GM19239 (cell line): ENCODE measurements around the gene HECTD1.
A peak's percentile ranks its signal among the peaks of the same experiment; 100 is the strongest.
"Not testable (repeated sequence)": the region's sequence is repeated elsewhere in the genome, so short reads cannot be mapped to it uniquely, and the experiment has no call there.

Experiments
- DNase-seq: peaks from one replicate; pipeline ENCODE4 v3.0.0; 2011; ENCODE audit warnings: low spot score; ENCODE audit not compliant: insufficient read length
- FAIRE-seq: peaks from 2 replicates; lab custom pipeline; 2011; peaks lifted over from hg19 to GRCh38; lab: Jason Lieb, UNC

The HECTD1 gene

DNA sequence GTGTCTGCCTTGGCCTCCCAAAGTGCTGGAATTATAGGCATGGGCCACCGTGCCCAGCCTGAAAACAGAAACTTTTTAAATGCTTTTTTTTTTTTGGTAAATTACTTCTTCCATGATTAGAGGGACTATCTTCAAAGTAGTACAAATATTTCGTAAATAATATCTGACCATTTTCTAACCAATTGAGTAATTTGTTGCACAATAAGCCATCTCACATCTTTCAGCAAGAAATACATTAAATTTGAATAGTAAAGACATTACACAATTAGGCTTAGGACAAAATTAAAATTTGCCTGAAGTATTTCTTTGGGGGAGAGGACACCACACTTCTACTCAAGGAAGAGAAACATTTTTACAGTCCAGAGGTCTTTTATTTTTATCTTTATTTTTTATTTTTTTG is 96.7 kb downstream of the HECTD1 start:
- DNase-seq (no peak), FAIRE-seq (no peak)

DNA sequence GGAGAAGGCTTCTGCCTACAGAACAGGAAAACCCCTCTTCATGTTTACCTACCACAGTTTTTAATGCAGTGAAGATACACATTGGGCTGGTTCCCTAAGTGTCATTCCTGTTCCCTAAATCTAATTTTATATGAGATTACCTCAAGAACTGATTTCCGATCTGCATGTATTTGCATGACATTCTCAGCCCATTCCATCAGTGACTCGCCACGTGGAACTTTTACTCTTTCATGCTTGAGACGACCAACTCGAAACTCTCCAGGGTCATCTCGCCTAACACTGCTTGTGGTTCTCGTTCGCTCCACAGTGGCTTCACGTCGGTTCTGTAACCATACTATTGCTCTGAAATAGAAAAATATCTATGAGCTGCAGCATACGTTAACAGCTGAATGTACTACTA is 98.3 kb downstream of the HECTD1 start:
- DNase-seq (no peak), FAIRE-seq (no peak)

DNA sequence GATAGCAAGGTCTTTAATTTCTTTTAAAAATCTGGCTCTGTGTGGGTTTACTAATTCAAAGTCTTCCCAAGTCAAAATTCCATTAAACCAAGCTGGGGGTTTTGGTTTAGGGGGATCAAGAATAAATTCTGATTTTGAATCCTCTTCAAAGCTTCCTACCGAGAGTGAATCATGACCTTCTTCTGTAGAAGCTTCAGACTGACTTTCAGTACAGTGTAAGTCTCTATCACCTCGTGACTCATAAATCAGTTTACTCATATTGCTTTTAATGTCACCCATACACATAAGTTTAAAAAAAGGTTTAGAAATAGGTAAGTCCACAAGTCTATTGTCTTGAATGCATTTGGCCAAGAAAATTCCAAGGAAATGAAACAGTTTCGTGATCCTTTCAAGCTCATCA is 100.8 kb downstream of the HECTD1 start:
- no peak for DNase-seq
- no peak for FAIRE-seq

DNA sequence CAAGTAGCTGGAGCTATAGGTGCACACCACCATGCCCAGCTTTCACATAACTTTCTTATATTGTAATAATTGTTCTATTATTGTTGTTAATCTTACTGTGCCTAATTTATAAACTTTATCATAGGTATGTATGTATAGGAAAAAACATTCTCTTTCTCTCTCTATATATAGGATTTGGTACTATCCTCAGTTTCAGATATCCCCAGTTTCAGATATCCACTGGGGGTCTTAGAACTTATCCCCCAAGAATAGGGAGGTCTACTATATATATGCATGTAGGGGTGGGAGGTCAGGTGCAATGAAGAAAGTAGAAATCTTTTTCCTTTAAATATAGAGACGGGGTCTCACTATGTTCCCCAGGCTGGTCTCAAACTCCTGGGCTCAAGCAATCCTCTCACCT is 110.5 kb downstream of the HECTD1 start:
- FAIRE-seq = no peak
- DNase-seq = no peak

DNA sequence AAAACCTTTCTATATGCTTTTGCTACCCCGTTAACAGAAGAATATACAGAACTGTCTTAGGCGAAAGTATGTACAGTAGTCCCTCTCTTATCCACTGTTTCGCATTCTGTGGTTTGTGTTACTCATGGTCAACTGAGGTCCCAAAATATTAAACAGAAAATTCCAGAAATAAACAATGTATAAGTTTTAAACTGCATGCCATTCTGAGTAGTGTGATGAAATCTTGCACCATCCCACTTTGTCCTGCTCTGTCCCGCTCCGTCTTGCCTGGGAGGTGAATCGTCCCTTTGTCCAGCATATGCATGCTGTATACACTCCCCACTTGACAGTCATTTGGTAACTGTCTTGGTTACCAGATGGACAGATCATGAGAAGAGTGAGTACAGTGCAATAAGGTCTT is 111.3 kb downstream of the HECTD1 start:
- no peak for DNase-seq
- FAIRE-seq = no peak

GRCh38 chr14:31095817-31096216 is 111.8 kb downstream of the HECTD1 start:
- DNase-seq, FAIRE-seq: not testable (repeated sequence)

DNA sequence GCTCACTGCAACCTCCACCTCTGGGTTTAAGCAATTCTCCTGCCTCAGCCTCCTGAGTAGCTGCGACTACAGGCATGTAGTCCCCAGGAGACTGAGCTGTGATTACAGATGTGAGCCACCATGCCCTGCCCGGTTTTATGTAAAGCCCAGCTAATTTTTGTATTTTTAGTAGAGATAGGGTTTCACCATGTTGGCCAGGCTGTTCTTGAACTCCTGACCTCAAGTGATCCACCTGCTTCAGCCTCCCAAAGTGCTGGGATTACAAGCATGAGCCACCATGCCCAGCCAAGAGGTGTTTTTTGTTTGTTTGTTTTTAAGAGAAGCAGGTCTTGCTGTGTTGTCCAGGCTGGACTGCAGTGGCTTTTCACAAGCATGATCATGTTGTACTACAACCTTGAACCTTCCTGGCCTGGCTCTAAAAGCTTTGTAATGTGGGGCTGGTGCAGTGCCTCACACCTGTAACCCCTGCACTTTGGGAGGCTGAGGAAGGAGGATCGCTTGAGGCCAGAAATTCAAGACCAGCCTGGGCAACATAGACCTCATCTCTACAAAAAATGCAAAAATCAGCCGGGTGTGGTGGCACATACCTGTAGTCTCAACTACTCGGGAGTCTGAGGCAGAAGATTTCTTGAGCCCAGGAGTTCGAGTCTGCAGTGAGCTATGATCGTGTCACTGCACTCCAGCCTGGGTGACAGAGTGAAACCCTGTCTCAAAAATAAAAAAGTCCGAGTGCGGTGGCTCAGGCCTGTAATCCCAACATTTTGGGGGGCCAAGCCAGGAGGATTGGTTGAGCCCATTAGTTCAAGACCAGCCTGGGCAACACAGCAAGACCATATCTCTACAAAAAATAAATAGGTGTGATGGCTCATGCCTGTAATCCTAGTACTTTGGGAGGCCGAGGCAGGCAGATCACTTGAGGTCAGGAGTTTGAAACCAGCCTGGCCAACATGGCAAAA is 113.4 kb downstream of the HECTD1 start:
- not testable (repeated sequence) for DNase-seq, FAIRE-seq

DNA sequence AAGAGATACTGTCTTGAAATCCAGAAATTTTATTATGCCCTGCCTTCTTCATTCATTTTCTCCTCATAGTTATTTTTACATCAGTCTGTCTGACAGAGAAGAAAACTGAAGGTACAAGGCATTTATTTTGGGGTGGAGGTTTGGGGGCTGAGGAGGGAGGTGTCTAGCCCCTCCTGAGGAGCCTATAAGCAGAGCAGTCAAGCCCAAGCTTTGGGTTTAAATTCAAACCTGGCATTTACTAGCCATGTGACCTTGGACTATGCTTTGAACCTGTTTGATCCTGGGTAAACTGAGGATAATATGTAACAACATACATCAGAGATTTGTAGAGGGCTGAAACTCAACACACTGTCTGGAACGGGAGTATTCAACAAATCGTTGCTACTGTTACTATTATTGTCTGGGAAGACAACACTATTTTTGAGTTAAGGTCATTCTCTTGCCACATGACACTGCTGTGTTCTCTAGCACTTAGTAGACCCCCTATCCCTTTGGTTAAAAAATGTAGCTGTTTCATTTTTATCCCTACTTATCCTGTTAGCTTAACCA is 115.4 kb downstream of the HECTD1 start:
- FAIRE-seq (no peak), DNase-seq (no peak)

GRCh38 chr14:31090883-31091764 is 116.5 kb downstream of the HECTD1 start:
- DNase-seq (no peak), FAIRE-seq (no peak)

GRCh38 chr14:31086466-31086865 is 121.1 kb downstream of the HECTD1 start:
- not testable (repeated sequence) for FAIRE-seq, DNase-seq

GRCh38 chr14:31085027-31085426 is 122.6 kb downstream of the HECTD1 start:
- no peak for FAIRE-seq
- DNase-seq = no peak

DNA sequence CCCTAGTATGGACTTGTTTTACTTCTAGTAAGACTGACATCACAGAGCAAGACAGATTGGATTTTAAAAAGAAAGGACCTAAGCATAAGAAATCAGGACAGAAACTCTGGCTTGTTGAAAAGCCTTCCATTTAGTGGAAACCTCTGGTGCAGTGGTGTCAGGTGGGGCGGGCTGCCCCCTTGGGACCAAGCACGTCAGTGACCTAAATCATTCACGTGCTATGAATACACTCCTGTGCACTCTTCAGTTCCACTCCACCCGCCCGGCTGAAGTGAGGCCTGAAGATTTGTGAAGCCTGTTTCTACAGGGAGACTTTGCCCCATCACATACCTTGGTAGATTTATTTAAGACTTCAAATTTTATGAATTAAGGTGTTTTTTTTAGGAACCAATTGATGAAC is 123.2 kb downstream of the HECTD1 start:
- DNase-seq = peak; percentile 48

DNA sequence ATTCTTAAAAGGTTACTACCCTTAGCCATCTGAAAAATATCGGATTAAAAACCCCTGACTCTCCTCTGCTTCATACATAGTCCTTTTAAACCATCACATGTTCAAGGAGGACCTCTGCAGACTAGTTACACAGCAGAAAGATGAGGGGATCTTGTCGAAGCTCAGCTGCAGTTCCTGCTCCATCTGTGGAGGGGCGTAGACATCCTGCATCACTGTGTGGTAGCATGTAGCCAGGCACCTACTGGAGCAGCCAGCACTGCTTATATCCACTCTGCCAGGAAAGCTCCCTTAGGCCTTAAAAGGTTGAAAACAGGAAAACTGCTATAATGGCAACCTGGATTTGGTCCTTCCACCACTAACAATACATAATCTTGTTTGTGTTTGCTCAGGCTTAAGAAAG is 123.8 kb downstream of the HECTD1 start:
- FAIRE-seq = peak; percentile 42

More for the DNA sequence above, 123.2 kb downstream of the HECTD1 start:
- peak; percentile 28 for FAIRE-seq

DNA sequence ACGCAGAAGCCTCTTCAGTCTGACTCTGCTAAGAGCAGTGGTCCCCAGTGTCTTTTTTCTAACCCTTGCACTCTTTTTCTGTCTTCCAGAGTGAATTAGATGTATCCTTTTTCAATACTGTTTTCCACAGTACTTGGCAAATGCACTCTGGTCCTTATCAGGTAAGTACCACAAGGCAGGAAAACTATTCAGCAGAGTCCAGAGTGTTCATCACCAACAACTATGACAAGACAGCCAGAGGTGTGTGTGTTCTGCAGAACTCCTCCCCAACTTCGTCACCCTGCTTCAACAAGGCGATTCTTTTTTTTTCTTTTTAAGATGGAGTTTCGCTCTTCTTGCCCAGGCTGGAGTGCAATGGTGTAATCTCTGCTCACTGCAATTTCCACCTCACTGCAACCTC is 127.1 kb downstream of the HECTD1 start:
- DNase-seq (no peak), FAIRE-seq (no peak)

More for the DNA sequence above, 123.8 kb downstream of the HECTD1 start:
- no peak for DNase-seq

- DNase-seq = no peak
These were observed 127.5 kb downstream of the HECTD1 start for GRCh38 chr14:31080056-31080455.

DNA sequence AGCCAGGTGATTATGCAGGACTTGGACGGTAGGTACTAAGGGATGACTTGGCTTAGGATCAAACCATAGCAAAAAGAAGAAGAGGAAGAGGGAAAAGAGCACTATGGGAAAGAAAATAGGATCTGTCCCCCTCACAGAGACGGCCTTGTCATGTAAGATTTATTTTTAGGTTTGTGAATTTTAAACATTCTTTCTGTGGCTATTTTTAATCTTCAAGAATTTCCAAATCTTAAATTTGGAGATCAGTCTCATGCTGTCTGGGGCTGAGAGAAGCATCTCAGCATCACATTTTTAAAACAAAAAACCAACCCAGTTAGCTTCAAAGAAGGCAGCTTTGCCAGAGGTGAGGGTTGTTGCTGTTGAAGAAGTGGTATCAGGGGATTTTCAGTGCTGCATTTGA is 128.8 kb downstream of the HECTD1 start:
- DNase-seq (no peak), FAIRE-seq (no peak)

More at GRCh38 chr14:31080056-31080455, 127.5 kb downstream of the HECTD1 start:
- FAIRE-seq = no peak

DNA sequence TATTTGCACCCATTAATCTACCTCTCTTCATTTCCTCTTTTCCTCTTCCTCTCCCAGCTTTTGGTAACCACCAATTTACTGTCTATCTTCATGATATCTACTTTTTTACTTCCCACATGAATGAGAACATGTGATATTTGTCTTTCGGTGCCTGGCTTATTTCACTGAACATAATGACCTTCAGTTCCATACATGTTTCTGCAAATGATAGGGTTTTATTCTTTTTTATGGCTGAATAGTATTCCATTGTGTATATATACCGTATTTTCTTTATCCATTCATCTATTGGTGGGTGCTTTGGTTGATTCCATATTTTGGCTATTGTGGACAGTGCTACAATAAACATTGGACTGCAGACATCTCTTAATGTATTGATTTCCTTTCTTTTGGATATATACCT is 132.4 kb downstream of the HECTD1 start:
- FAIRE-seq = no peak
- no peak for DNase-seq

- FAIRE-seq = no peak
These were observed 136.4 kb downstream of the HECTD1 start for GRCh38 chr14:31071151-31071550.

DNA sequence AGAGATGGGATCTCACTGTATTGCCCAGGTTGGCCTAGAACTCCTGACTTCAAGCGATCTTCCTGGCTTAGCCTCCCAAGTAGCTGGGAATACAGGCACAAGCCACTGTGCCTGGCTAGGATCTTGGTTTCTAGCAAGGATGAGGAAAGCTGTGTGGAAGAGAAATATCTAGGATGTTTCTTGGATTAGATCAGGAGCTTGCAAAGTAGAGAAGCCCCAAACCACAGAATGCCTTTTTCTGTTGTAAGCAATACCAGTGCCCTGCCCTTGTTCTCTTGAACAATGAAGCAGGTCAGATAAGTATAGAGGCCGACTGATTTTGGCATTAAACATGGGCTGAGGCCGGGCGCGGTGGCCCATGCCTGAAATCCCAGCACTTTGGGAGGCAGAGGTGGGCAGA is 137.2 kb downstream of the HECTD1 start:
- FAIRE-seq (no peak), DNase-seq (no peak)

More at GRCh38 chr14:31071151-31071550, 136.4 kb downstream of the HECTD1 start:
- DNase-seq = no peak

- DNase-seq = no peak
- FAIRE-seq = no peak
These were observed 138.2 kb downstream of the HECTD1 start for GRCh38 chr14:31069343-31069742.
